ENCODE data around the gene NAA40. TPM values are rescaled to one million over a fixed set of nuclear protein-coding genes. Genes with fewer than 3 reads are reported as not detected.

The NAA40 gene
- total RNA-seq, 1 donor from 2014 or later: 20.4 TPM

DNA sequence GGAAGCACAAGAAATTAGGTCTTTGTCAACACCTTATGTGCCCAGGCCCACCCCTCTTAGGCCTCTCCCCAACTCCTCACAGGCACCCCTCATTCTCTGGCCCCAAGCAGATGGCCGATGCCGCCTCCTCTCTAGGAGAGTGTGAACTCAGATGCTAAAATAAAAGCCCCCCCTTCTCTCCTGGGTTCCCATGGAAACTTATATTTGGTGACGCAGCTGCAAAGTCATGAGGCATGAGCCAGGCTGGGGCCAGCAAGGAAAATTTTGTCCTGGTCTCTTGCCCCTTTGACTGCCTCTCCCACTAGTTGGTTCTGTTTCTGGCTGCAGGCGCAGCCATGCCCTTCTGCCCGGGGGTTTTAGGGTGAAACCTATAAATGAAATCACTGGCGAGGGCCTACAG lies 33.6 kb upstream of the NAA40 start:
- TF ChIP-seq, protein P1, sequence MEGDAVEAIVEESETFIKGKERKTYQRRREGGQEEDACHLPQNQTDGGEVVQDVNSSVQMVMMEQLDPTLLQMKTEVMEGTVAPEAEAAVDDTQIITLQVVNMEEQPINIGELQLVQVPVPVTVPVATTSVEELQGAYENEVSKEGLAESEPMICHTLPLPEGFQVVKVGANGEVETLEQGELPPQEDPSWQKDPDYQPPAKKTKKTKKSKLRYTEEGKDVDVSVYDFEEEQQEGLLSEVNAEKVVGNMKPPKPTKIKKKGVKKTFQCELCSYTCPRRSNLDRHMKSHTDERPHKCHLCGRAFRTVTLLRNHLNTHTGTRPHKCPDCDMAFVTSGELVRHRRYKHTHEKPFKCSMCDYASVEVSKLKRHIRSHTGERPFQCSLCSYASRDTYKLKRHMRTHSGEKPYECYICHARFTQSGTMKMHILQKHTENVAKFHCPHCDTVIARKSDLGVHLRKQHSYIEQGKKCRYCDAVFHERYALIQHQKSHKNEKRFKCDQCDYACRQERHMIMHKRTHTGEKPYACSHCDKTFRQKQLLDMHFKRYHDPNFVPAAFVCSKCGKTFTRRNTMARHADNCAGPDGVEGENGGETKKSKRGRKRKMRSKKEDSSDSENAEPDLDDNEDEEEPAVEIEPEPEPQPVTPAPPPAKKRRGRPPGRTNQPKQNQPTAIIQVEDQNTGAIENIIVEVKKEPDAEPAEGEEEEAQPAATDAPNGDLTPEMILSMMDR (IDR thresholded peaks at IDR 0.05): no peak
- Histone ChIP-seq H3K4me3 (no peak overlapping the region), H3K27ac (no peak overlapping the region), H3K9me3 (no peaks in the 10 kb centered on the region), H3K27me3 (ENCODE audit: low read depth) (no peaks in the 10 kb centered on the region), H3K4me1 (peaks cover 6% of the 10 kb centered on the region), H3K36me3 (peaks cover 94% of the 10 kb centered on the region)
- ATAC-seq (no peak), DNase-seq (no peak)
- intact Hi-C loops (cut with DNase I): no loop called here

DNA sequence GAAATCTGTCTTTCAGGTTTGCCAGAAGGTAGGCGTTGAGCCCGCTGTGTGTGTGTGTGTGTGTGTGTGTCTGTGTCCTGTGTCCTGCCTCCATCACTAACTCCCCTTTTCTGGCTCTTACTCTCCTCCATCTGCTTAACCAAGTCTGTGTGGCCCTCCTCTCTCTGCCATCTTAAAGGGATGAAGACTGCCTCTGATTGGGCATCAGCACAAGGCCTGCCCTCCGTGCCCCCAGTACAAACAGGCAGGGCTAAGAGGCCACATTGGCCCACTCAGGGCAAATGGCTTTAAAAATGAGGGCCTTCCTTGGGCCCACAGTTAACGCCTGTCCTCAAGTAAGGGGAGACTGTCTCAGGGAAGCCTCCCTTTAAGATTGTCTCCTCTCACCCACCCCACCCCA lies 32.7 kb upstream of the NAA40 start:
- Histone ChIP-seq H3K36me3 (peaks cover 91% of the 10 kb centered on the region), H3K9me3 (no peaks in the 10 kb centered on the region), H3K4me1 (peaks cover 6% of the 10 kb centered on the region), H3K27me3 (ENCODE audit: low read depth) (no peaks in the 10 kb centered on the region), H3K4me3 (no peak overlapping the region), H3K27ac (no peak overlapping the region)
- DNase-seq (no peak), ATAC-seq (no peak)
- intact Hi-C loops (cut with DNase I): no loop called here
- TF ChIP-seq, protein P1 (IDR thresholded peaks at IDR 0.05): no peak

DNA sequence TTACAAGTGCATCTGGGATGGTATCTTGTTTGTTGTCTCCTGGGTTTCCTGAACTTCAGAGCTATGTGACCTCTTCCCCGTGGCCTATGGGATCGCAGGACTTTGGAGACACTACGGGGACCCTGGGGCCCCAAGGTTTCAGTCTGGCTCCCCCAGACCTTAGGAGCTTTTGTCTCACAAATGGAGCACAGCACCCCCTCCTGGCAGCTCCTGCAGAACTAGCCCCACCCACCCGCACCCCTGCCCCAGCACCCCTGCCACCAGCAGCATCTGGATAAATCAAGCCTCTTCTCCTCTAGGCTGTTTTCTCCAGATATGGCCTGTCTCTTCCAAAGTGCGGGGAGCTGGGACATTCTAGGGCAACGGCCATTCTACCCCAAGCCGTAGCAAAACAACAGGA lies 32.2 kb upstream of the NAA40 start:
- intact Hi-C loops (cut with DNase I): no loop called here
- DNase-seq (no peak), ATAC-seq (no peak)
- TF ChIP-seq, protein P1 (IDR thresholded peaks at IDR 0.05): peak; percentile 39
- Histone ChIP-seq H3K27me3 (ENCODE audit: low read depth) (no peaks in the 10 kb centered on the region), H3K4me3 (no peak overlapping the region), H3K36me3 (peaks cover 90% of the 10 kb centered on the region), H3K4me1 (peaks cover 6% of the 10 kb centered on the region), H3K27ac (no peak overlapping the region), H3K9me3 (no peaks in the 10 kb centered on the region)

DNA sequence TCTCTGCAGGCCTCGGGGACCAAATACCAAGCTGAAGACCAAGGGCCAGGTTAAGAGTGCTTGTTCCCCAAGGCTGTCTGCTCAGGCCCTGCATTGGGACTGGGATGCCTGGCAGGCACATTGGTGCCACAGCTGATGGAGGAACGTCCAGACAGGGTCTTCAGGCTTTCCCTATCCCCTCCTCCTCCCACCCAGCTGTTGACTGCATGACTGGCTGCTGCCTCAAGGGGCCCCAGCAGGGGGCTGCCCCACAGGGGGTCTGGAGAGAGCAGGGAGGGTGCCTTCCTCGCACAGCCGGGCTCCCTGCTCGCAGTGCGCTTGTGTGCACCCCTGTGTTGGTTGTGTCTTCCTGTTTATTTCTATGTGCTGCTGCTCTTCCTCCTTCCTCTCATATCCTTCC lies 31.7 kb upstream of the NAA40 start:
- TF ChIP-seq, protein P1 (IDR thresholded peaks at IDR 0.05): no peak
- H3K27ac ChIP-seq: no peak overlapping the region
- peaks cover 6% of the 10 kb centered on the region for H3K4me1 ChIP-seq
- no peaks in the 10 kb centered on the region for H3K9me3 ChIP-seq
- peaks cover 86% of the 10 kb centered on the region for H3K36me3 ChIP-seq
- H3K27me3 ChIP-seq (ENCODE audit: low read depth): no peaks in the 10 kb centered on the region
- ATAC-seq: no peak
- no peak overlapping the region for H3K4me3 ChIP-seq
- intact Hi-C loops (cut with DNase I): no loop called here
- no peak for DNase-seq

DNA sequence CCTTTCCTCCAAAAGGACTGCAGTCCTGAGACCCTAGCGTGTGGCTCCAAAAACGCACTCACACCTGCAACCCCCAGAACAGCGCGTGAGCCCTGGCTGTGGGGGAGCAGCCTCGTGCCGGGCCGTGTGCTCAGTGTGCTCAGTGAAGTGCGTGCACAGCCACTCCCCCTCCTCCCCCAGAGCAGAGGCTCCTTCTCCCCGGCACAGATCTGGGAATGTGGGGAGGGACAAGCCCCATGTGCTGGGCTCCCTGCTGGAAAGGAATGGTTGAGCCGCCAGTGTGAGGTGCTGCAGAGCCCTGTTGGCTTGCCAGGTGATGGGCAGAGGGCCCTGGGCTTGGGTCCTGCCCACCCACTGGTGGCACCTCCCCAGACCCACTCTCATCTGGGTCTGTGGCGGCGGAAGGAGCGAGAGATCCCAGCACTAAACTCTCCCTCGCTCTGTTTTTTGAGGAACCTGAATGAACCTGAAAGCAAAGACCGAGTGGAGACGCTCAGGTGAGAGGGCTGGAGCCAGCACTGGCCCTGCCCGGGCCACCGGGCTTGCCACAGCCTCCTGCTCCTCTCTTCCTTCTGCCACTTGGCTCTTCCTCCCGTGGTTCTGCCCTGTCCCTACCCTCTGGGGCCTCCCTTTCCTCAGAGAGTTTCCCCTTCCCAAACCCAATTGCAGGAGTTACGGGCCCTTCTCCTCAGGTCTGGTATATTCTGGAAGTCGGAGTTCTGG lies 30.8 kb upstream of the NAA40 start:
- Histone ChIP-seq H3K36me3 (peaks cover 77% of the 10 kb centered on the region), H3K27me3 (ENCODE audit: low read depth) (no peaks in the 10 kb centered on the region), H3K9me3 (no peaks in the 10 kb centered on the region), H3K4me3 (no peak overlapping the region), H3K27ac (no peak overlapping the region), H3K4me1 (peaks cover 6% of the 10 kb centered on the region)
- intact Hi-C loops (cut with DNase I): no loop called here
- TF ChIP-seq, protein P1 (IDR thresholded peaks at IDR 0.05): no peak
- ATAC-seq: no peak
- no peak for DNase-seq

Data from lower lobe of right lung (tissue), 2 donors.